GM19043 (cell line): ENCODE data around the gene ATG3.
"Not testable (repeated sequence)": the region's sequence is repeated elsewhere in the genome, so short reads cannot be mapped to it uniquely, and the experiment has no call there.

ENCODE experiments used
- ATAC-seq: cut with Tn5 transposase; IDR thresholded peaks from one replicate; pipeline ENCODE4 v1.9.1; 2021; ENCODE audit warnings: low read depth; ENCODE audit not compliant: unreplicated experiment

Gene ATG3

DNA sequence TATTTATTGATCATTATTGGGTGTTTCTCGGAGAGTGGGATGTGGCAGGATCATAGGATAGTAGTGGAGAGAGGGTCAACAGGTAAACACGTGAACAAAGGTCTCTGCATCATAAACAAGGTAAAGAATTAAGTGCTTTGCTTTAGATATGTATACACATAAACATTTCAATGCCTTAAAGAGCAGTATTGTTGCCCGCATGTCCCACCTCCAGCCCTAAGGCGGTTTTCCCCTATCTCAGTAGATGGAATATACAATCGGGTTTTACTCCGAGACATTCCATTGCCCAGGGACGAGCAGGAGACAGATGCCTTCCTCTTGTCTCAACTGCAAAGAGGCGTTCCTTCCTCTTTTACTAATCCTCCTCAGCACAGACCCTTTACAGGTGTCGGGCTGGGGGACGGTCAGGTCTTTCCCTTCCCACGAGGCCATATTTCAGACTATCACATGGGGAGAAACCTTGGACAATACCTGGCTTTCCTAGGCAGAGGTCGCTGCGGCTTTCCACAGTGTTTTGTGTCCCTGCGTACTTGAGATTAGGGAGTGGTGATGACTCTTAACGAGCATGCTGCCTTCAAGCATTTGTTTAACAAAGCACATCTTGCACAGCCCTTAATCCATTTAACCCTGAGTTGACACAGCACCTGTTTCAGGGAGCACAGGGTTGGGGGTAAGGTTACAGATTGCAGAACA lies 2.6 kb upstream of the ATG3 start:
- ATAC-seq: not testable (repeated sequence)

DNA sequence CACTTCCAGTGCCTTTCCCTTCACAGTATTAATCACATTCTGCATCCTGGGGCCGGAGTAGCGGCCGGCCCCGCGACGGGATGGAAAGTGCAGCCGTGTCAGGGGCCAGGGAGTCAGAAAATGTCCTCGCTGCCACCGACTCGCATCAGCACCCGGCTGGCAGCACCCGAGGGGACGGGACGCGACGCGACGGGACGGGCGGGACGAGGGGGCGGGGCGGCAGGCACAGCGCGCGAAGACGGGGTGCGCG lies 353 bp downstream of the ATG3 start:
- ATAC-seq: peak; percentile 29

- peak; percentile 23 for ATAC-seq
Observed at GRCh38 chr3:112560721-112561483, 860 bp downstream of the ATG3 start.

GRCh38 chr3:112560307-112560706 lies 1.5 kb downstream of the ATG3 start:
- ATAC-seq: no peak

DNA sequence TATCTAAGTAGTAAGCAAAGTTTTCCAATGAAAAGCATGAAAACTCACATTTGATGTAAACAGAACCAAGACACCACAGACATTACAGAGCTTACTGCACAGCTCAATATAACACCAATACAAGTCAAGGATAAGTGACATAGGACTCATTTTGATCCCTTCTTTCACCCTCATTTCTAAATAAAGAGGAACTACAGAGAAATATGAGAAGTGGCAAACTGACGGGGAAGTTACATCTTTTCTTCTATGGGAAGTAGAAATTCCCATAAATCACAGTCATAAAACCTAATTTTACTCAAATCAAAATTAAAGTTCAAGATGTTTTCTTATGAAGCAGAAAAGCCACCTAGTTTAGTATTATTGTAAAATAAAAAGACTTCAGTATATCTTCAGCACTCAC lies 3.8 kb downstream of the ATG3 start:
- ATAC-seq: no peak

DNA sequence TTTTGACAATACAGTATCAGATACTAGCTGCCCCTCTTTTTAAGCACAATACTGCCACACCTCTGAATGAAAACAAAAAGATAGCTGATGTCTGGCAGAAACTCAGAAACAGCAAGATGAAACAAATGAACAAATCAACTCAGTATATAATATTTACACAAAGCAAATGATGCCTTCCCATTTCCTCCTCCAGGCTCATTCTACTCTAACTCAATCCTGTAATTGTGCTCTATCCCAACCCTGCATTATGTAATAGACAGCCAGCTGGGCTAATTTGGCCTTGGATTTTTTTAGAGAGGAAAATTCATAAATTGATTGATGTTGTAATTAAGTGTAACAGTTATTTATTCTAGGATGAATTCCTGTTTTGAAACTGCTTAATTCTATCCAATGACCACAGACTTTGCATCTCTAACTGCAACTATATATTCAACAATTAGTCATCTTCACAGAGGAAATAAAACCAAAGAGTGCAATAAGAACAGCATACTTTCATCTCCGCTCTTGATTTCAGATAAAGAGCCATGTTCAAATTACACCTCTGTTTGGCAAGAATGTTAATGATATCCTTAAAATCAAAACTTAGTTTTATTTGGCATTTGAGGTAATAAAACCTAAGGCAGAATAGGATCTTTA lies 6.1 kb downstream of the ATG3 start:
- no peak for ATAC-seq

DNA sequence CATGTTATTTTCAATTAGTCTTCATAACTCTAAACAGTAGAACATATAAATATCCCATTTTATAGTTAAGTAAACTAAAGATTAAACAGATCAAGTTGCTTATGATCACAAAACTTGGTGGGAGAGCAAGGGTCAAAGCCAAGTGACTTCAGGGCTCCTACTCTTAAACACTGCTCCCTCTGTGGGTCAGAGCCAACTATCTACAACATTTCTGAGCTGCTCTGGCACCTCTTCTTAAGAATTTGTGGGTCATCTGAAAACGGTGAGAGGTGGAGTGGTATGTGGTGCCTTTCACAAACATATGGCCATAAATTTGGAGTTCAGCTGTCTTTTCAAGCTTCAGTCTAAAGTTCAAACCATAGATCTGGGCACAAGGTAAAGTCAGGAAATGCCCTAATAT lies 10.9 kb downstream of the ATG3 start:
- no peak for ATAC-seq

DNA sequence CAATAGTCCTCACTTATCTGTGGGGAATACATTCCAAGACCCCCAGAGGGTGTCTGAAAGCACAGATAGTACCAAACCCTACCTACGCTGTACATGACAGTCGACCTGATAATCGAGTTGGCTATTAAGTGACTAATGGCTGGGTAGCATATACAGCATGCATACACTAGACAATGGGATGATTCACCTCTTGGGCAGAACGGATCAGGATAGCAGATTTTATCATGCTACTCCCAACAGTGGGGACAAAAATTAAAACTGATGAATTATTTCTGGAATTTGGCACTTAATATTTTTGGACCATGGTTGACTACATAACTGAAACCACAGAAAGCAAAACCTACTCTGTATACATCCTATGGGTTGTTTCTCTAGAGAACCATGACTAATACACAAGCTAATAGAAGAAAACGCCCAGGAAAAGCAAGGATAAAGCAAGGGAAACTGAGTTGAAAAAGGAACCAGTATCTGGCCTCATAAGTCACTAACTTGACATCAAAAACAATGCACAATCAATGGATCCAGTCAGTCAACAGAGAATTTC lies 15.5 kb downstream of the ATG3 start:
- no peak for ATAC-seq

DNA sequence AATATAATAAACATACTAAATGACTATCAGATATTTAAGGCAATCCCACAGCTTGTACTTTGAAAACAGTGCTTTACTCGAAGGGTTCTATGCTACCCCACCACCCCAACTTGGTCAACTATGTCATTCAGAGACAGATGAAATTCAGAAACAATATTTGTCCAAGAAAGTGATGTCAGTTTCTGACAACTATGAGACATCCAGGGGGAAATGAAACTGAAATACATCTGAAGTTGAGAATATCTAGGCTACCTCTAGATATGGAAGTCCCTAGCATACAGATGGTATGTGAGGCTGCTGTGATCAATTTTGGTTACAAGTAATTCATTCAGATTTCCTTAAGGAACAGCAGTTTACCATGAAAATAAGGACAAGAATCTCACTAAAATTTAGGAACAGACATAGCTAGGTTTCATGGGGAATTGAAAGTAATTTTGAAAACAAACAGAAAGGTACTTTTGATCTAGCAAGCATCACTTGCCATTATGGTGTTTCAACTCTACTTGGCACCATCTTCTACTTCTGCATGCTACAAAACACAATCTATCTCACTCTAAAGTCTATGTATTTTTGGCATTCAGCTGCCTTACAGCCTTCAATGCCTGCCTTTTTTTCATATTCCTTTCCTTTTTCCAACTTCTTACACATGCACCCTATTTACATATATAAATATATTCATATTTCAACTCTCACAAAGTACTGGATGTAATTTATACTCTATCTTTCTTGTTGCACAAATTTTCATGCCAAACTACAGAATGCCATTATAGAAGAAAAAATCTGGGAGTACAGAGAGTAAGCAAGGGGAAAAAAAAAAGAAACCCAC lies 21.7 kb downstream of the ATG3 start:
- ATAC-seq: peak; percentile 92

DNA sequence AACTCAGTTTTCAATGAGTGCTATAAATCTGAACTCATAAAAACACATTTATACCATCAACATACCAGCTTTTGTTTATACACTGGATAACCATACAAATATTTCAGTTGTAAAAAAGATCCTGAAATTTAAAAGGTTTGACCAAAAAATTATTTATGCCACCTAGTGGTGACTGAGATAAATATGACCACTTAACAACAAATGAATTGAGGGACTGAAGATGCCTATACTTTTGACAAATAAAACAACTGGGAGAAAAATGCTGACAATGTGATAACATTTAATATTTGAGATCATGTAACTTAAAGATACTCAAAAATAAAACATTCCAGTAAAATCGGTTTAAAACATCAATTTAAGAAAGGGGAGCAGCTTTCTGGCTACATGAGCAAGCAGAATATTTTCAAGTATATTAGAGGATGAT lies 30.4 kb downstream of the ATG3 start:
- no peak for ATAC-seq

GRCh38 chr3:112530573-112530972 lies 31.2 kb downstream of the ATG3 start:
- ATAC-seq: no peak

- ATAC-seq: not testable (repeated sequence)
Observed at GRCh38 chr3:112524127-112524526, 37.6 kb downstream of the ATG3 start.

DNA sequence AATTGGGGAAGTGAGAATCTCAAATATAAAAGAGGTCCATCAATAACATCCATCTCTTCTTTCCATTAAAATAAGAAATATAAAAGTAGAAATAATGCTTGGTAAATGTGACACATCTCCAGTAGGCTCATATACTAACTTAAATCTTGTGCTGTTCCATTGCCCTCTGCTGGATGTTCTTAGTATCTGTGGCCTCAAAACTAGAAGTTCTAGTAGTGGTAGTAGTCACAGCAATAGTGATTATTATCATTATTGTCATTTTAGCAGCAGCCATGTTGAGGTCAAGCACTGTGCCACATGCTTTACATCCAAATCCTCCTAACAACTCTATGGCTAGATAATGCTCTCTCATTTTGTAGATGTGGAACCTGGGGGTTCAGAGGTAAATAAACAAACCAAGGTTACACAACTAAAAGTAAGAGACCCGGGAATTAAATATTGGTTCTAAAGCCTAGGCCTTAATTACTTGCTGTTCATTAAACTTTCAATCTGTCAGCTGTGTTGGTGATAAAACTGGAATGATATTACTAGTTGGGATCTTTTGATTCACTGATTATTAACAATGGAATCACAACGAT lies 42.2 kb downstream of the ATG3 start:
- no peak for ATAC-seq

DNA sequence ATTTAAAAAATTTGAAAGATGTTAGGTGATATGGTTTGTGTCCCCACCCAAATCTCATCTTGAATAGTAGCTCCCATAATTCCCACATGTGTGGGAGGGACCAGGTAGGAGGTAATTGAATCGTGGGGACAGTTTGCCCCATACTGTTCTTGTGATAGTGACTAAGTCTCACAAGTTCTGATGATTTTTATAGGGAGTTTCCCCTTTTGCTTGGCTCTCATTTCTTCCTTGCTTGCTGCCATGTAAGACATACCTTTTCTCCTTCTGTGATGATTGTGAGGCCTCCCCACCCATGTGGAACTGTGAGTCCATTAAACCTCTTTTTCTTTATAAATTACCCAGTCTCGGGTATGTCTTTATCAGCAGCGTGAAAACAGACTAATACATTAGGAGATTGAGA lies 42.8 kb downstream of the ATG3 start:
- not testable (repeated sequence) for ATAC-seq

DNA sequence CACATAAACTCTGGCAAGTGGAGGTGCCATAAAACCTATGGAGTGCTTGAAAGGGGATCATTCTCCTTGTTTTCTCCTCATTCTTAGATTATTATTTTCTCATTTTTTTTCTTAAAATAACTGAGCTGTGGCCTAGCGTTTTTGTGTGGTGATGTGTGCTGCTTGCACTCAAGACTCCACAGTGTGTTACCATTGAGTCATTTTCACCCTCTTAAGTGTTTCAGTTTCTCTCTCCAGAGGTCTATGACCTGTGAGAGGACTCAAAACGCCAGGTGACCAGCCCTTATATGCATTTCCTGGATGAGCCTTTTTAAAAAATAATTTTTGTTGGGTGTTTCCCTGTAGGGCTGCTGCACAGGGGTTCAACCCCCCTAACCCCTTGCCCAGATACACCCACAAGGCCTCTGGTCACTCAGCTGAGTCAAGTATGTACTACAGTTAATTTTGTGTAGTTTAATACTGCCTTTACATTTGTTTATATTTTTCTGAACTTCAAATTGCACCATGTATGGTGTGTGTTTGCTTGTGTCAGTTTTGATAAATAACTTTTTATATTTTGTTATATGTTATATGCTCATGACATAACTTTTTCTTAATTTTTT lies 47.1 kb downstream of the ATG3 start:
- peak; percentile 98 for ATAC-seq

DNA sequence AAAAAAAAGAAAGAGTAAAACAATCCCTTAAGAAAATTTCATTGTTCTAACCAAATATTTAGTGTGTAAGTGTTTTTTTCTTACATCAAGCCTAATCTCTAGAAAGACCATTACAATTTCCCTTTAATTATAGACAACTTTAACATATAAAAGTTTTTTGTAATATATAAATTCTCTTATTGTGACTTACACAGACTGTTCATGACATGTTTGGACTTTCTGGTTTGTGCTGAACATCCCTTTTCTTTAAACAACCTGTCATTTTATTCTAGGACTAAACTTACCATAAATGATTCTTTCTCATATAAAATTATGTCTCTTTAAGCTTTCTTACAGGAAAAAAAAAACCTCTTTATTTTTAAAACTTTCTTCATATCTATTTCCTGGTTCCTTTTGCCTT lies 49.4 kb downstream of the ATG3 start:
- ATAC-seq: no peak

DNA sequence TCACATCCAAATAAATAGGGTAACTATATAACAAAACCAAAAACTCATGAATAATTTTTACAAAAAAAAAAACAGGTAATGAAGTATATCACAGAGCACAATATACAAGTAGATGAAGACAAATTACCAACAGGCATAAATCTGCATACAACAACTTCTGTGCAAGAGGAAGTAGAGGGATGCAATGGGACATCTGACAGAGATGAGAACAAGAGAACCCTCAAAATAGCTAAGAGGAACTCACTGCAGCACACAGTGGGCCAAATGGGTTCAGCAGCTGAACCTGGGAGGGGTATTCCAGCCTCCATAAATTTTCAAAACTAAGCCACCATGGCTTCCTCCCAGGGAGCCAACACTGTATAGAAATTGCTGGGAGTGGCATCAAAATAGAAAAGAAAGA lies 52.9 kb downstream of the ATG3 start:
- no peak for ATAC-seq

DNA sequence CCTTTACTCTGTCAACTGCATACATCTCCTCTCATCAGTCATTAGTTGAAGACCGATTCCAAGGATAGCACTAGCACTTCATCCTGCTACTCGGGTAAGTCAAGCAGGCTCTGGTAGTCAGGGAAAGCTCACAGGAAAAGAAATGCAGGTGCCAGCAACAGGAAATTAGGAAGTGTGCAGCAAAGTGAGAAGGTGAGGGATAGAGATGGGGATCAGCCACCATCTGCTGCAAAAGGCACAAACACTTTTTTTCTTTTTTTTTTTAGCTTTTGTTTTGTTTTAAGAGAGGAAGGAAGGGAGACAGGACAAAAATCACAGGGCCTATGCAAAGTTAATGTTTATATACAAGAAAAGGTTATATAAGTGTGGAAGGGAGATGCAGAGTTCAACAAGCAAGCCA lies 53.5 kb downstream of the ATG3 start:
- ATAC-seq: no peak

DNA sequence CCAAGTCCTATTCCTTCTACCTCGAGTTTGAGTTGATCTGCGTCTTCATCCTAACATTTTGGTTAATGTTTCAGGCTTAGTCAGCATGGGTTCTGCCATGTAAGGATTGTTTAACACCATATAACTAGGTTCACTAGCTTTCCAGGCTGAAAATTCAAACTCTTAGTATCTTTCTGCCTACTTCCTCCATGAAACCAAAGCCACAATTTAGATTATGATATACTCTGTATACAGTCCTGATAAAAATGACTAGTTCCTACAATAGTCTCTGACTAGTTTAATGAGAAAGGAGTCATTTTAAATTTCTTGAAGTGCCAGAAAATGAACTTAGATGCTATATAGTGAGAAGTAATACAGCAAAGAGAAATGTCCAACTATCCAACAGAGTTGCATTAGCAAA lies 55.9 kb downstream of the ATG3 start:
- ATAC-seq: no peak

DNA sequence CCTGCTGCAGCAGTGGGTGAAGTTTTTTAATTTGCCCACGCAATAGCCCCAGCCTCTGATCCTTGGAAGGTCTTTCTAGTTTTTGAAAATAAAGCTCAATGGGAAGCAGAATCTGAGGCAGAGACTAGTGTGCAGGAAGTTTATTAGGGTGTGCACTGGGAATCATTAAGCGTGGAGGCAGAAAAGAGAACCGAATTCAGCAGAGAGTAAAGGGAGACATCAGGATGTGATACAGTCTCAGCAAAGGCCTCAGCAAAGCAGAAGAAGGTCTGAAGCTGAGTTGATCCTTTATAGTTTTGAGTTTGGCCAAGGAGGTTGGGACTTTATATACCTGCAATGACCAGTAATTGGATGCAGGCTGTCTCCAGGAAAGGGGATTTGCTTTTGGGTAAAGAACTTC lies 57.6 kb downstream of the ATG3 start:
- no peak for ATAC-seq
